CD4-positive, alpha-beta T cell (primary cell): Measurements from ENCODE around the gene NT5C2. TPM values are rescaled to one million over a fixed set of nuclear protein-coding genes. Genes with fewer than 3 reads are reported as not detected.

ENCODE experiments used
- ATAC-seq: fragments of 200-7000 bp; cut with Tn5 transposase; one replicate; pipeline ENCODE4 v1.10.0; 2022; ENCODE audit warnings: mild to moderate bottlenecking; ENCODE audit not compliant: poor library complexity
- CTCF ChIA-PET: fragments of 350-600 bp; sonication (Branson Sonifier 250); formaldehyde crosslinking; loops from one replicate; lab custom pipeline; 2021; ENCODE audit warnings: antibody characterized with exemption, inconsistent platforms; lab: Charles Lee
- POLR2A ChIA-PET: fragments of 350-600 bp; sonication (Branson Sonifier 250); formaldehyde crosslinking; loops from one replicate; lab custom pipeline; 2021; ENCODE audit warnings: antibody characterized with exemption, inconsistent platforms; lab: Charles Lee
- DNase-seq, 14 experiments: peaks; one replicate each; pipeline ENCODE4 v3.0.0-alpha.2; 2013 to 2020; ENCODE audit warnings: mixed read lengths in 2 of 14
- H3K27ac ChIP-seq, 2 donors: one replicate each; pipeline versions ENCODE4 v1.5.1 to v1.7.0; 2013; ENCODE audit warnings: low read length in 2 of 2, low read depth in 1 of 2, mild to moderate bottlenecking in 1 of 2
- H3K27me3 ChIP-seq, 2 experiments: 1 replicate in 1 of 2; 2 replicates in 1 of 2; pipeline versions ENCODE4 v1.6.1 to v1.7.0; 2013; ENCODE audit warnings: low read length in 2 of 2, control low read depth in 1 of 2, mild to moderate bottlenecking in 1 of 2, moderate library complexity in 1 of 2; ENCODE audit not compliant: insufficient read depth in 2 of 2, control insufficient read depth in 1 of 2
- H3K36me3 ChIP-seq: one replicate; pipeline ENCODE4 v1.6.1; 2013; ENCODE audit warnings: low read length, control low read depth; ENCODE audit not compliant: insufficient read depth
- H3K4me1 ChIP-seq: one replicate; pipeline ENCODE4 v1.6.1; 2013; ENCODE audit warnings: low read length, control low read depth; ENCODE audit not compliant: insufficient read depth
- H3K4me3 ChIP-seq: one replicate; pipeline ENCODE4 v1.5.1; 2013; ENCODE audit warnings: mild to moderate bottlenecking, low read length, moderate library complexity
- H3K9me3 ChIP-seq, 2 experiments: 1 replicate in 1 of 2; 2 replicates in 1 of 2; pipeline versions ENCODE4 v1.6.1 to v1.7.0; 2013; ENCODE audit warnings: low read length in 2 of 2, mild to moderate bottlenecking in 2 of 2, control low read depth in 1 of 2, moderate library complexity in 1 of 2; ENCODE audit not compliant: control insufficient read depth in 1 of 2, insufficient read depth in 1 of 2
- H3K27ac Mint-ChIP-seq: one replicate; pipeline ENCODE4 v1.8.0; 2020; ENCODE audit warnings: mixed read lengths
- H3K27me3 Mint-ChIP-seq: one replicate; pipeline ENCODE4 v1.8.0; 2021; ENCODE audit warnings: mixed read lengths
- H3K36me3 Mint-ChIP-seq: one replicate; pipeline ENCODE4 v1.8.0; 2021; ENCODE audit warnings: low read depth, mixed read lengths
- H3K4me1 Mint-ChIP-seq: one replicate; pipeline ENCODE4 v1.8.0; 2021; ENCODE audit warnings: low read depth, mixed read lengths
- H3K4me3 Mint-ChIP-seq: one replicate; pipeline ENCODE4 v1.8.0; 2020; ENCODE audit warnings: mild to moderate bottlenecking, mixed read lengths
- H3K9me3 Mint-ChIP-seq: one replicate; pipeline ENCODE4 v1.8.0; 2020; ENCODE audit warnings: mixed read lengths
- intact Hi-C, 2 experiments: fragments of 100-400 bp; cut with DNase I in 1 of 2; cut with micrococcal nuclease in 1 of 2; formaldehyde crosslinking; loops; one replicate each; pipeline versions ENCODE4 v1.15.1 to v1.9.0; 2023 to 2025; cut with DNase I, micrococcal nuclease
- total RNA-seq, 174 experiments: library from RNA in 2 of 174; stranded (reverse) in 2 of 174; gene quantifications; one replicate each; pipeline ENCODE4 v1.2.3 and lab custom pipeline; 2021 to 2026
- TF ChIP-seq, protein P1 (sequence below): fragments of 200-600 bp; IDR thresholded peaks from one replicate; pipeline ENCODE4 v1.8.0; 2022; ENCODE audit warnings: antibody characterized with exemption, mild to moderate bottlenecking

Gene NT5C2
- total RNA-seq, 2 experiments from 2014 or later, result 43.2 to 47.8 TPM

- CTCF ChIA-PET, result no interaction called here
- H3K36me3 Mint-ChIP-seq, result peaks cover 56% of the 10 kb centered on the region
- no peaks in the 10 kb centered on the region for H3K27me3 ChIP-seq
- no peak overlapping the region for H3K27ac ChIP-seq
- intact Hi-C loops, result no loop called here
- no peaks in the 10 kb centered on the region for H3K4me1 ChIP-seq
- no peak overlapping the region for H3K4me3 Mint-ChIP-seq
- H3K27ac Mint-ChIP-seq, result no peak overlapping the region
- H3K4me3 ChIP-seq, result no peak overlapping the region
- no peaks in the 10 kb centered on the region for H3K27me3 Mint-ChIP-seq
- peaks cover 7% of the 10 kb centered on the region for H3K36me3 ChIP-seq
- POLR2A ChIA-PET, result no interaction called here
- TF ChIP-seq, protein P1, sequence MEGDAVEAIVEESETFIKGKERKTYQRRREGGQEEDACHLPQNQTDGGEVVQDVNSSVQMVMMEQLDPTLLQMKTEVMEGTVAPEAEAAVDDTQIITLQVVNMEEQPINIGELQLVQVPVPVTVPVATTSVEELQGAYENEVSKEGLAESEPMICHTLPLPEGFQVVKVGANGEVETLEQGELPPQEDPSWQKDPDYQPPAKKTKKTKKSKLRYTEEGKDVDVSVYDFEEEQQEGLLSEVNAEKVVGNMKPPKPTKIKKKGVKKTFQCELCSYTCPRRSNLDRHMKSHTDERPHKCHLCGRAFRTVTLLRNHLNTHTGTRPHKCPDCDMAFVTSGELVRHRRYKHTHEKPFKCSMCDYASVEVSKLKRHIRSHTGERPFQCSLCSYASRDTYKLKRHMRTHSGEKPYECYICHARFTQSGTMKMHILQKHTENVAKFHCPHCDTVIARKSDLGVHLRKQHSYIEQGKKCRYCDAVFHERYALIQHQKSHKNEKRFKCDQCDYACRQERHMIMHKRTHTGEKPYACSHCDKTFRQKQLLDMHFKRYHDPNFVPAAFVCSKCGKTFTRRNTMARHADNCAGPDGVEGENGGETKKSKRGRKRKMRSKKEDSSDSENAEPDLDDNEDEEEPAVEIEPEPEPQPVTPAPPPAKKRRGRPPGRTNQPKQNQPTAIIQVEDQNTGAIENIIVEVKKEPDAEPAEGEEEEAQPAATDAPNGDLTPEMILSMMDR, result no peak
- H3K9me3 ChIP-seq, result no peaks in the 10 kb centered on the region
- H3K4me1 Mint-ChIP-seq, result no peaks in the 10 kb centered on the region
- no peaks in the 10 kb centered on the region for H3K9me3 Mint-ChIP-seq
- no peak for DNase-seq
- ATAC-seq, result no peak
These were observed 43.0 kb downstream of the NT5C2 start for GRCh38 chr10:103149991-103150622.

- no peaks in the 10 kb centered on the region for H3K9me3 ChIP-seq
- Mint-ChIP-seq H3K4me3 (no peak overlapping the region), H3K27ac (no peak overlapping the region), H3K4me1 (no peaks in the 10 kb centered on the region), H3K27me3 (no peaks in the 10 kb centered on the region), H3K36me3 (peaks cover 54% of the 10 kb centered on the region), H3K9me3 (no peaks in the 10 kb centered on the region)
- ChIA-PET CTCF (no interaction called here), POLR2A (no interaction called here)
- TF ChIP-seq, protein P1, result no peak
- intact Hi-C loops, result no loop called here
- no peaks in the 10 kb centered on the region for H3K27me3 ChIP-seq
- DNase-seq (no peak), ATAC-seq (no peak)
- H3K4me1 ChIP-seq, result no peaks in the 10 kb centered on the region
- no peak overlapping the region for H3K27ac ChIP-seq
- H3K4me3 ChIP-seq, result no peak overlapping the region
- peaks cover 2% of the 10 kb centered on the region for H3K36me3 ChIP-seq
These were observed 45.4 kb downstream of the NT5C2 start for GRCh38 chr10:103147645-103148044.

DNA sequence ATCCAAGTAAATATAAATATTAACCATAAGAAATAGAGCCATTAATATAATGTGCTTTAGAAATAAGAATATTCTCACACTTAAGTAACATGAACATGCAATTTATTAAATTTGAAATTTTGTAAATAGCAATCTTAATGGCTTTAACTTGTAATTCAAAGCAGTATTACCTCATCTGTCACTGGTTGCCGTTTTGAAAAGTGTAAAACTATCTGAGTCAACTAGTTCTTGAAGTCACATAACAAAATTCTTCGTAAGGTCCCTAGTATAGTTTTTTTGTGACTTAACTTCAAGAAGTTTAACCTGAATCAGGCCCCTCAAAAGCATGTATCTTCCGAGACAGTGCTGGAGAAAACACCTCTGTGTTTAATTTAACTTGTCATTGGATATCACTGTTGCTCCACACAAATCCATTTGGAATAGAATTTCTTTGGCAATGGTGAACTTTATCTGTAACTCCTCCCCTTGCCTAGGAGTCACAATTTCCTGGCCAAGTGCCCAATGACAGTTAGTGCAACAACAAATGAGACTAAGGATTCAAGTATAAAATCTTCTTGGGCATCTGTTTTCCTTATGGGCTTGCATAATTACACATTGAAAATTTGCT lies 47.1 kb downstream of the NT5C2 start:
- intact Hi-C loops, result no loop called here
- H3K27me3 Mint-ChIP-seq, result no peaks in the 10 kb centered on the region
- Histone ChIP-seq H3K4me3 (no peak overlapping the region), H3K36me3 (peaks cover 3% of the 10 kb centered on the region), H3K27ac (no peak overlapping the region), H3K4me1 (no peaks in the 10 kb centered on the region), H3K9me3 (no peaks in the 10 kb centered on the region), H3K27me3 (no peaks in the 10 kb centered on the region)
- H3K4me3 Mint-ChIP-seq, result no peak overlapping the region
- H3K27ac Mint-ChIP-seq, result no peak overlapping the region
- no peaks in the 10 kb centered on the region for H3K4me1 Mint-ChIP-seq
- ChIA-PET POLR2A (no interaction called here), CTCF (no interaction called here)
- H3K36me3 Mint-ChIP-seq, result peaks cover 54% of the 10 kb centered on the region
- H3K9me3 Mint-ChIP-seq, result no peaks in the 10 kb centered on the region
- ATAC-seq (no peak), DNase-seq (no peak)
- TF ChIP-seq, protein P1, result no peak
